DLD1 (cell line): ENCODE measurements around the gene SPIN3.
"Not testable (repeated sequence)": the region's sequence is repeated elsewhere in the genome, so short reads cannot be mapped to it uniquely, and the experiment has no call there.

Experiments used
- in situ Hi-C: cut with HindIII; loops from 2 replicates; pipeline ENCODE4 v1.10.0; 2017; ENCODE audit warnings: low sequenced_read_pairs

SPIN3 gene

GRCh38 chrX:56995271-56995994 lies at the start of gene SPIN3:
TSS of gene SPIN3 (minus strand) at chrX:56995541. CDS start at chrX:56994947, 594 bp downstream.
- in situ Hi-C loops, result no loop called here

DNA sequence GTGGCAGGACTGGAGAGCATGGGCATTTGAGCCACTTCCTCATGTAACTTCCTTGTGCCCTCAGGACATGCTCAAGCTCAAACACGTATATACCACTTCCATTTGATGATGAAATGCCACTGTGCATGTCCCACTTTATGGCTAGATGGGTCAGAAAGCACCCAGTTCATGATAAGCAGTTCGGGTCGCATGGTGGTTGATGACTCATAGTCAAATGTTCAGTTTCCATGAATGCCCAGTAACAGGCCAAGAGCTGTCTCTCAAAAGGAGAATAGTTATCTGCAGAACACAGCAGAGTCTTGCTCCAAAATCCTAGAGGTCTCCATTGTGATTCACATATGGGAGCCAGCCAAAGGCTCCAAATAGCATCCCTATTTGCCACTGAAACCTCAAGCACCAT lies 48.9 kb upstream of the SPIN3 start:
- in situ Hi-C loops, result no loop called here

GRCh38 chrX:57037265-57037664 lies 41.9 kb upstream of the SPIN3 start:
- in situ Hi-C loops, result not testable (repeated sequence)

- in situ Hi-C loops, result no loop called here
Measured at GRCh38 chrX:56994375-56995270, 718 bp downstream of the SPIN3 start.

- in situ Hi-C loops, result no loop called here
Measured at GRCh38 chrX:56987741-56988140, 7.6 kb downstream of the SPIN3 start.

GRCh38 chrX:56986138-56986537 lies 9.2 kb downstream of the SPIN3 start:
- in situ Hi-C loops, result no loop called here

GRCh38 chrX:56978172-56978571 lies 17.2 kb downstream of the SPIN3 start:
- in situ Hi-C loops, result no loop called here

DNA sequence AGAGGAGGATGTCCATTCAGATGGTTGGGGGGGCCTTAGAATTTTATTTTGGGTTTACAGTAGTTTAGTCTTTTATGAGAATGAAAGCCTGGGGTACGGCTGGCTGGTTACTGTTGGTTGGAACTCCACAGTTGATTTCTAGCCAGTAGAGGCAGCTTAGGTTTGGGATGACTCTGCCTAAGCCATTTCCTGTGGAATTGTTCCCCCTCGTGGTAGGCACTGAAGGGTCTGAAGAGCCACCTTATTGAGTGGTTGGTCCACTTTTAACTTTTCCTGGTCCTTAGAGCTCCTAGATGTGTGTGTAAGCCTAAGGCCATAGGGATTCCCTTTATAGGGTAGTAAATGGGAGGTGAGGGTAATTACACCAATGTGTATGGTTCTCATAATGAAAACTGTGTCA lies 19.7 kb downstream of the SPIN3 start:
- in situ Hi-C loops, result no loop called here

- in situ Hi-C loops, result no loop called here
Measured at GRCh38 chrX:56974408-56974807, 20.9 kb downstream of the SPIN3 start.

- in situ Hi-C loops, result no loop called here
Measured at GRCh38 chrX:56969559-56969958, 25.8 kb downstream of the SPIN3 start.

GRCh38 chrX:56968980-56969379 lies 26.4 kb downstream of the SPIN3 start:
- in situ Hi-C loops, result no loop called here

- in situ Hi-C loops, result no loop called here
Measured at GRCh38 chrX:56963377-56963776, 32.0 kb downstream of the SPIN3 start.

- in situ Hi-C loops, result no loop called here
Measured at GRCh38 chrX:56947699-56948098, 47.6 kb downstream of the SPIN3 start.

- in situ Hi-C loops, result not testable (repeated sequence)
Measured at GRCh38 chrX:56946201-56946600, 49.1 kb downstream of the SPIN3 start.

GRCh38 chrX:56945226-56945625 lies 50.1 kb downstream of the SPIN3 start:
- in situ Hi-C loops, result not testable (repeated sequence)

GRCh38 chrX:56943264-56943663 lies 52.1 kb downstream of the SPIN3 start:
- in situ Hi-C loops, result no loop called here
